ENCODE measurements around the gene BIRC2.
"Not testable (repeated sequence)": the region's sequence is repeated elsewhere in the genome, so short reads cannot be mapped to it uniquely, and the experiment has no call there.

Gene BIRC2

GRCh38 chr11:102331341-102331740 is 15.7 kb upstream of the BIRC2 start:
- DNase-seq = no peak
- no CpG with 5 or more reads among the region's 2 CpGs for WGBS (ENCODE audit: extremely low coverage, insufficient coverage, insufficient read length)

DNA sequence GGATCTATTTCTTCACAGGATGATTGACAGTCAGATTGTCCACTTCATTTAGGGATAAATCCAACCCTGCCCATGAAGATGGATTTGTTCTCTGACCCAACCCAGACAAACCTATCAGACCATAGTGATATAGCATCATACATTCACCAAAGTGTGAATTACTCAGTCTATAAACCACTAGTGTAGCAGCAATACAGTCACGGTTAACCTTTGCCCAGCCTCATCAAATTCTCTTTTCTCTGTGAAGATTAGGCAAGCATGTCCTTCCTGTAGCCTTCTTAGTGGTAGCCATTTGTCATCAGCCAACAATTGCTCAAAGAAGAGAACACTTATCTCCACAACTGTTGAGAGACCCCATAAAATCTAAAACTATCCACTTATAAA is 14.4 kb upstream of the BIRC2 start:
- WGBS (ENCODE audit: extremely low coverage, insufficient coverage, insufficient read length) = no CpG with 5 or more reads among the region's 1 CpG
- Histone ChIP-seq H3K23ac (ENCODE audit: low read length) (no peak overlapping the region), H3K27me3 (ENCODE audit: insufficient read depth, low read length) (no peaks in the 10 kb centered on the region), H2BK12ac (ENCODE audit: low read length) (no peak overlapping the region), H3K4ac (ENCODE audit: low read depth, low read length) (no peak overlapping the region), H3K18ac (ENCODE audit: low read length) (no peak overlapping the region), H2BK120ac (ENCODE audit: insufficient read depth, low read length, poor library complexity) (no peak overlapping the region), H3K4me1 (ENCODE audit: control insufficient read depth in 1 of 2, insufficient read depth in 2 of 2, low read length in 2 of 2) (no peaks in the 10 kb centered on the region), H3K14ac (ENCODE audit: low read length) (no peak overlapping the region), H2AFZ (ENCODE audit: insufficient read depth, low read length, poor library complexity) (no peak overlapping the region), H4K8ac (ENCODE audit: low read depth, low read length) (no peak overlapping the region), H2BK5ac (ENCODE audit: low read depth, low read length, poor library complexity) (no peak overlapping the region), H4K91ac (ENCODE audit: low read depth, low read length) (no peak overlapping the region), H3K9ac (ENCODE audit: low read length) (no peak overlapping the region), H3K36me3 (ENCODE audit: control insufficient read depth in 1 of 2, insufficient read depth in 2 of 2, low read length in 2 of 2) (no peaks in the 10 kb centered on the region), H2AK5ac (ENCODE audit: low read length) (no peak overlapping the region), H3K4me3 (ENCODE audit: low read depth, low read length) (no peak overlapping the region), H3K4me2 (ENCODE audit: low read length) (no peak overlapping the region), H3K79me2 (ENCODE audit: control insufficient read depth, insufficient read depth, low read length, poor library complexity) (no peaks in the 10 kb centered on the region), H3K79me1 (ENCODE audit: low read length) (no peaks in the 10 kb centered on the region), H3K27ac (ENCODE audit: low read depth, low read length) (no peak overlapping the region), H3K9me3 (ENCODE audit: insufficient read depth, low read depth, low read length) (no peaks in the 10 kb centered on the region), H4K12ac (ENCODE audit: low read depth, low read length) (no peak overlapping the region)
- no peak for DNase-seq

More at GRCh38 chr11:102331341-102331740, 15.7 kb upstream of the BIRC2 start:
- Histone ChIP-seq H3K23ac (ENCODE audit: low read length) (no peak overlapping the region), H4K8ac (ENCODE audit: low read depth, low read length) (no peak overlapping the region), H2BK5ac (ENCODE audit: low read depth, low read length, poor library complexity) (no peak overlapping the region), H3K4me2 (ENCODE audit: low read length) (no peak overlapping the region), H2BK120ac (ENCODE audit: insufficient read depth, low read length, poor library complexity) (no peak overlapping the region), H3K27me3 (ENCODE audit: insufficient read depth, low read length) (no peaks in the 10 kb centered on the region), H2AFZ (ENCODE audit: insufficient read depth, low read length, poor library complexity) (no peak overlapping the region), H3K9me3 (ENCODE audit: insufficient read depth, low read depth, low read length) (no peaks in the 10 kb centered on the region), H3K4me3 (ENCODE audit: low read depth, low read length) (no peak overlapping the region), H3K4ac (ENCODE audit: low read depth, low read length) (no peak overlapping the region), H3K4me1 (ENCODE audit: control insufficient read depth in 1 of 2, insufficient read depth in 2 of 2, low read length in 2 of 2) (no peaks in the 10 kb centered on the region), H3K36me3 (ENCODE audit: control insufficient read depth in 1 of 2, insufficient read depth in 2 of 2, low read length in 2 of 2) (no peaks in the 10 kb centered on the region), H2AK5ac (ENCODE audit: low read length) (no peak overlapping the region), H3K79me1 (ENCODE audit: low read length) (no peaks in the 10 kb centered on the region), H4K12ac (ENCODE audit: low read depth, low read length) (no peak overlapping the region), H3K18ac (ENCODE audit: low read length) (no peak overlapping the region), H3K9ac (ENCODE audit: low read length) (no peak overlapping the region), H3K14ac (ENCODE audit: low read length) (no peak overlapping the region), H2BK12ac (ENCODE audit: low read length) (no peak overlapping the region), H3K79me2 (ENCODE audit: control insufficient read depth, insufficient read depth, low read length, poor library complexity) (no peaks in the 10 kb centered on the region), H4K91ac (ENCODE audit: low read depth, low read length) (no peak overlapping the region), H3K27ac (ENCODE audit: low read depth, low read length) (no peak overlapping the region)

DNA sequence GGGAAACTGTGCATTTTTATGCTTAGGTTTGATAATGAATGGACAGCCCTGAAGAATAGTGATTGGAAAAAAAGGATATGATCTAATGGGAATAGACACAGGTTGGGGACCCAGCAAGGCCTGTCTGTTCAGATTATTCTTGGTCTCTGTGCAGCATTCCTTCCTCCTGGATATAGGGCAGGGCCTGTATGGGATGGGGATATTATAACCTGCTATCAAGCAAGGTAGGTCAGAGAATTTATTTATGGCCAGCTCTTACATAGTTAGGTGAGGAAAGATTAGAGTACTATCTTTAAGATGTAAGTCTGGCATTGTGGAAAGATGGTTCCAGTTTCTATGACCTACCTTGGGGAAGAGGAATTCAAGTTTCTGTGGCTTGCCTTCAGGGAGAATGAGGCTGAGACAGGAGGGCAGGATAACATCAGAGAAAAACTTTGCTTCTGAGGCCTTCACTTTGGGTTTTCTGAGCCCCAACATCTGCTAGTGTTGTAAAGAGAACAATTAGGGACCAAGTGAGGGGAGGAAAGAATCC is 8.5 kb upstream of the BIRC2 start:
- no peak overlapping the region for H2BK120ac ChIP-seq (ENCODE audit: insufficient read depth, low read length, poor library complexity)
- no peak overlapping the region for H4K12ac ChIP-seq (ENCODE audit: low read depth, low read length)
- no peak overlapping the region for H3K9ac ChIP-seq (ENCODE audit: low read length)
- H3K36me3 ChIP-seq (ENCODE audit: control insufficient read depth in 1 of 2, insufficient read depth in 2 of 2, low read length in 2 of 2) = no peaks in the 10 kb centered on the region
- no peak for DNase-seq
- no peaks in the 10 kb centered on the region for H3K9me3 ChIP-seq (ENCODE audit: insufficient read depth, low read depth, low read length)
- no peak overlapping the region for H2AFZ ChIP-seq (ENCODE audit: insufficient read depth, low read length, poor library complexity)
- H3K79me1 ChIP-seq (ENCODE audit: low read length) = no peaks in the 10 kb centered on the region
- no peak overlapping the region for H4K91ac ChIP-seq (ENCODE audit: low read depth, low read length)
- peak overlapping the region; percentile 10 for H4K8ac ChIP-seq (ENCODE audit: low read depth, low read length)
- H2AK5ac ChIP-seq (ENCODE audit: low read length) = no peak overlapping the region
- no peak overlapping the region for H2BK5ac ChIP-seq (ENCODE audit: low read depth, low read length, poor library complexity)
- H3K18ac ChIP-seq (ENCODE audit: low read length) = no peak overlapping the region
- no peaks in the 10 kb centered on the region for H3K27me3 ChIP-seq (ENCODE audit: insufficient read depth, low read length)
- H3K23ac ChIP-seq (ENCODE audit: low read length) = no peak overlapping the region
- no peaks in the 10 kb centered on the region for H3K79me2 ChIP-seq (ENCODE audit: control insufficient read depth, insufficient read depth, low read length, poor library complexity)
- H3K14ac ChIP-seq (ENCODE audit: low read length) = no peak overlapping the region
- H3K4me2 ChIP-seq (ENCODE audit: low read length) = no peak overlapping the region
- no peak overlapping the region for H2BK12ac ChIP-seq (ENCODE audit: low read length)
- H3K4ac ChIP-seq (ENCODE audit: low read depth, low read length) = no peak overlapping the region
- no peak overlapping the region for H3K4me3 ChIP-seq (ENCODE audit: low read depth, low read length)
- no peak overlapping the region for H3K27ac ChIP-seq (ENCODE audit: low read depth, low read length)
- H3K4me1 ChIP-seq (ENCODE audit: control insufficient read depth in 1 of 2, insufficient read depth in 2 of 2, low read length in 2 of 2) = no peaks in the 10 kb centered on the region

- H3K4ac ChIP-seq (ENCODE audit: low read depth, low read length) = not testable (repeated sequence)
Measured at GRCh38 chr11:102341311-102341710, 5.7 kb upstream of the BIRC2 start.

More at GRCh38 chr11:102341311-102341710, 5.7 kb upstream of the BIRC2 start:
- no CpG with 5 or more reads among the region's 7 CpGs for WGBS (ENCODE audit: extremely low coverage, insufficient coverage, insufficient read length)
- not testable (repeated sequence) for H4K91ac ChIP-seq (ENCODE audit: low read depth, low read length); H3K4me2 ChIP-seq (ENCODE audit: low read length); H2AFZ ChIP-seq (ENCODE audit: insufficient read depth, low read length, poor library complexity); H3K14ac ChIP-seq (ENCODE audit: low read length); H4K8ac ChIP-seq (ENCODE audit: low read depth, low read length); H3K79me1 ChIP-seq (ENCODE audit: low read length); H2BK5ac ChIP-seq (ENCODE audit: low read depth, low read length, poor library complexity); H2AK5ac ChIP-seq (ENCODE audit: low read length); H3K23ac ChIP-seq (ENCODE audit: low read length); H3K36me3 ChIP-seq (ENCODE audit: control insufficient read depth in 1 of 2, insufficient read depth in 2 of 2, low read length in 2 of 2); H3K9me3 ChIP-seq (ENCODE audit: insufficient read depth, low read depth, low read length); H3K79me2 ChIP-seq (ENCODE audit: control insufficient read depth, insufficient read depth, low read length, poor library complexity); H2BK120ac ChIP-seq (ENCODE audit: insufficient read depth, low read length, poor library complexity); H3K4me1 ChIP-seq (ENCODE audit: control insufficient read depth in 1 of 2, insufficient read depth in 2 of 2, low read length in 2 of 2); H2BK12ac ChIP-seq (ENCODE audit: low read length); H3K9ac ChIP-seq (ENCODE audit: low read length); H4K12ac ChIP-seq (ENCODE audit: low read depth, low read length); H3K27ac ChIP-seq (ENCODE audit: low read depth, low read length); H3K18ac ChIP-seq (ENCODE audit: low read length); H3K4me3 ChIP-seq (ENCODE audit: low read depth, low read length); H3K27me3 ChIP-seq (ENCODE audit: insufficient read depth, low read length)
- DNase-seq = peak; percentile 54 to 75

All from trophoblast cell (in vitro differentiated cells and primary cell).